Measurements from ENCODE around the gene CSNK1G1.
"Not testable (repeated sequence)": the region's sequence is repeated elsewhere in the genome, so short reads cannot be mapped to it uniquely, and the experiment has no call there.

CSNK1G1 gene

DNA sequence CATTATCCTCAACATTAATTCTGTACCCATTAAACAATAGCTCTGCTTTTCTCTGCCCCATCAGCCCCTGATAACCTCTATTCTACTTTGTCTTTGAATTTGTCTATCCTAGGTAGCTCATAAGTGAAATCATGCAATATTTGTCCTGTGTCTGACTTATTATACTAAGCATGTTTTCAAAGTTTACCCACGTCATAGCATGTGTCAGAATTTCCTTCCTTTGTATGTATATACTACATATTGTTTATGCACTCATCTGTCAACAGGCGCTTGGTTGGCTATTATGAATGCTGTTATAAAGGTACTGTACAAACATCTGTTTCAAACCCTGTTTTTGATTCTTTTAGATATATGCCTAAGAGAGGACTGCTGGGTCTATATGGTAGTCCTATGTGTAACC, 18.2 kb downstream of the CSNK1G1 start:
- TF ChIP-seq, protein P1, sequence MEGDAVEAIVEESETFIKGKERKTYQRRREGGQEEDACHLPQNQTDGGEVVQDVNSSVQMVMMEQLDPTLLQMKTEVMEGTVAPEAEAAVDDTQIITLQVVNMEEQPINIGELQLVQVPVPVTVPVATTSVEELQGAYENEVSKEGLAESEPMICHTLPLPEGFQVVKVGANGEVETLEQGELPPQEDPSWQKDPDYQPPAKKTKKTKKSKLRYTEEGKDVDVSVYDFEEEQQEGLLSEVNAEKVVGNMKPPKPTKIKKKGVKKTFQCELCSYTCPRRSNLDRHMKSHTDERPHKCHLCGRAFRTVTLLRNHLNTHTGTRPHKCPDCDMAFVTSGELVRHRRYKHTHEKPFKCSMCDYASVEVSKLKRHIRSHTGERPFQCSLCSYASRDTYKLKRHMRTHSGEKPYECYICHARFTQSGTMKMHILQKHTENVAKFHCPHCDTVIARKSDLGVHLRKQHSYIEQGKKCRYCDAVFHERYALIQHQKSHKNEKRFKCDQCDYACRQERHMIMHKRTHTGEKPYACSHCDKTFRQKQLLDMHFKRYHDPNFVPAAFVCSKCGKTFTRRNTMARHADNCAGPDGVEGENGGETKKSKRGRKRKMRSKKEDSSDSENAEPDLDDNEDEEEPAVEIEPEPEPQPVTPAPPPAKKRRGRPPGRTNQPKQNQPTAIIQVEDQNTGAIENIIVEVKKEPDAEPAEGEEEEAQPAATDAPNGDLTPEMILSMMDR (IDR thresholded peaks at IDR 0.05), result no peak
- Histone ChIP-seq H3K4me3 (no peak overlapping the region), H3K27ac (no peak overlapping the region)
- DNase-seq (ENCODE audit: low spot score), result no peak

DNA sequence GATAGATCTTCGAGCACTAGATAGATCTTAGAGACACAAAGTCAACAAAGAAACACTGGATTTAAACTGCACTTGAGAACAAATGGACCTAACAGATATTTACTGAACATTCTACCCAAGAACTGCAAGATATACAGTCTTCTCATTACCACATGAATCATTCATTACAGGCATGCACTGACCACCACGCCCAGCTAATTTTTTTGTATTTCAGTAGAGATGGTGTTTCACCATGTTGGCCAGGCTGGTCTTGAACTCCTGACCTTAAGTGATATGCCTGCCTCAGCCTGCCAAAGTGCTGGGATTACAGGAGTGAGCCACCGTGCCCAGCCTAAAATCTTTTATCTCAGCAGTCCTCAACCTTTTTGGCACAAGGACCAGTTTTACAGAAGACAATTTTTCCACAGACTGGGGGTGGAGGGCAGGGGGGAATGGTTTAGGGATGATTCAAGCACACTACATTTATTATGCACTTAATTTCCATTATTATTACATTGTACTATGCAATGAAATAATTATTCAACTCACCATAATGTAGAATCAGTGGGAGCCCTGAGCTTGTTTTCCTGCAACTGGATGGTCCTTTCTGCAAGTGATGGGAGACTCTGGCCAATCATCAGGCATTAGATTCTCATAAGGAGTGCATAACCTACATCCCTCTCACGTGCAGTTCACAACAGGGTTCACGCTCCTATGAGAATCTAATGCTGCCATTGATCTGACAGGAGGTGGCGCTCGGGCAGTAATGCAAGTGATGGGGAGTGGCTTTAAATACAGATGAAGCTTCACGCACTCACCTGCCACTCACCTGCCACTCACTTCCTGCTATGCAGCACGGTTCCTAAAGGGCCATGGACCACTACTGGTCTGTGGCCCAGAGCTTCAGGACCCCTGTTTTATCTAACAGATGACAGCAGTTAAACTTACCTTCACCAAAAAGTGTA, 21.7 kb downstream of the CSNK1G1 start:
- DNase-seq (ENCODE audit: low spot score), result no peak
- H3K27ac ChIP-seq, result no peak overlapping the region
- TF ChIP-seq, protein P1 (IDR thresholded peaks at IDR 0.05), result no peak
- H3K4me3 ChIP-seq, result no peak overlapping the region

DNA sequence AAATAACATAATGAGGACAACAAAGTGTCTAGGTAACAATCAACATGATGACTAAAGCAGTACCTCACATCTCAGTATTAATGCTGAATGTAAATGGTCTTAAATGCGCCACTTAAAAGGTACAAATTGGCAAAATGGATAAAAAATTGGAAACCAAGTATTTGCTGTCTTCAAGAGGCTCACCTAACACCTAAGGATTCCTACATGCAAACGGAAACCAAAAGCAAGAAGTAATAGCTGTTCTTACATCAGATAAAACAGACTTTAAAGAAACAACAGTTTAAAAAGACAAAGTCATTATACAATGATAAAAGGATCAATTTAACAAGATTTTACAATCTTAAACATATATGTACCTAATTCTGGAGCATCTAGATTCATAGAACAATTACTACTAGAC, 22.5 kb downstream of the CSNK1G1 start:
- TF ChIP-seq, protein P1 (IDR thresholded peaks at IDR 0.05), result no peak
- Histone ChIP-seq H3K4me3 (no peak overlapping the region), H3K27ac (no peak overlapping the region)
- no peak for DNase-seq (ENCODE audit: low spot score)

DNA sequence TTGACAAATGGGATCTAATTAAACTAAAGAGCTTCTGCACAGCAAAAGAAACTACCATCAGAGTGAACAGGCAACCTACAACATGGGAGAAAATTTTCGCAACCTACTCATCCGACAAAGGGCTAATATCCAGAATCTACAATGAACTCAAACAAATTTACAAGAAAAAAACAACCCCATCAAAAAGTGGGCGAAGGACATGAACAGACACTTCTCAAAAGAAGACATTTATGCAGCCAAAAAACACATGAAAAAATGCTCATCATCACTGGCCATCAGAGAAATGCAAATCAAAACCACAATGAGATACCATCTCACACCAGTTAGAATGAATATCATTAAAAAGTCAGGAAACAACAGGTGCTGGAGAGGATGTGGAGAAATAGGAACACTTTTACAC, 24.3 kb downstream of the CSNK1G1 start:
- DNase-seq (ENCODE audit: low spot score); H3K27ac ChIP-seq; H3K4me3 ChIP-seq: not testable (repeated sequence)

DNA sequence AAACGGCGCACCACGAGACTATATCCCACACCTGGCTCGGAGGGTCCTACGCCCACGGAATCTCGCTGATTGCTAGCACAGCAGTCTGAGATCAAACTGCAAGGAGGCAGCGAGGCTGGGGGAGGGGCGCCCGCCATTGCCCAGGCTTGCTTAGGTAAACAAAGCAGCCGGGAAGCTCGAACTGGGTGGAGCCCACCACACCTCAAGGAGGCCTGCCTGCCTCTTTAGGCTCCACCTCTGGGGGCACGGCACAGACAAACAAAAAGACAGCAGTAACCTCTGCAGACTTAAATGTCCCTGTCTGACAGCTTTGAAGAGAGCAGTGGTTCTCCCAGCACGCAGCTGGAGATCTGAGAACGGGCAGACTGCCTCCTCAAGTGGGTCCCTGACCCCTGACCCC, 29.0 kb downstream of the CSNK1G1 start:
- not testable (repeated sequence) for H3K4me3 ChIP-seq; H3K27ac ChIP-seq; DNase-seq (ENCODE audit: low spot score)

DNA sequence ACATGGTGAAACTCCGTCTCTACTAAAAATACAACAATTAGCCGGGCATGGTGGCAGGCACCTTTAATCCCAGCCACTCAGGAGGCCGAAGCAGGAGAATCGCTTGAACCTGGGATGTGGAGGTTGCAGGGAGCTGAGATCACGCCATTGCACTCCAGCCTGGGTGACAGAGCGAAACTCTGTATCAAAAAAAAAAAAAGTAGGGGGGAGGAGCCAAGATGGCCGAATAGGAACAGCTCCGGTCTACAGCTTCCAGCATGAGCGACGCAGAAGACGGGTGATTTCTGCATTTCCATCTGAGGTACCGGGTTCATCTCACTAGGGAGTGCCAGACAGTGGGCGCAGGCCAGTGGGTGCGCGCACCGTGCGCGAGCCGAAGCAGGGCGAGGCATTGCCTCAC, 29.5 kb downstream of the CSNK1G1 start:
- DNase-seq (ENCODE audit: low spot score); H3K4me3 ChIP-seq; H3K27ac ChIP-seq: not testable (repeated sequence)

DNA sequence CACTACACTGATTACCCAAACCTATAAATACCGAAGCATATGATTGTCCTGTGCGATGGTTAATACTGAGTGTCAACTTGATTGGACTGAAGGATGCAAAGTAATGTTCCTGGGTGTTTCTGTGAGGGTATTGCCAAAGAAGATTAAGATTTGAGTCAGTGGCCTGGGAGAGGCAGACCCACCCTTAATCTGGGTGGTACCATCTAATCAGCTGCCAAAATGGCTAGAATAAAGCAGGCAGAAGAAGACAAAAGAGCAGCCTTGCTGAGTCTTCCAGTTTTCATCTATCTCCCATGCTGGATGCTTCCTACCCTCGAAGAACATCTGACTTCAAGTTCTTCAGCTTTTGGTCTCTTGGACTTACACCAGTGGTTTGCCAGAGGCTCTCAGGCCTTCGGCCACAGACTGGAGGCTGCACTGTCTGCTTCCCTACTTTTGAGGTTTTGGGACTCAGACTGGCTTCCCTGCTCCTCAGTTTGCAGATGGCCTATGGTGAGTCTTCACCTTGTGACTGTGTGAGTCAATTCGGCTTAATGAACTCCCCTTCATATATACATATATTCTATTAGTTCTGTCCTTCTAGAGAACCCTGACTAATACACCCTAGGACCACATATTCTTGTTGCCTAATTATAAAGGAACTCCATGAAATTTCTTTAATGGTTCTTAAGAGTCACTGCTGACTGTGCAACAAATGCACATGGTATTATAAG, 31.7 kb downstream of the CSNK1G1 start:
- TF ChIP-seq, protein P1 (IDR thresholded peaks at IDR 0.05), result no peak
- no peak for DNase-seq (ENCODE audit: low spot score)
- no peak overlapping the region for H3K27ac ChIP-seq
- H3K4me3 ChIP-seq, result no peak overlapping the region

DNA sequence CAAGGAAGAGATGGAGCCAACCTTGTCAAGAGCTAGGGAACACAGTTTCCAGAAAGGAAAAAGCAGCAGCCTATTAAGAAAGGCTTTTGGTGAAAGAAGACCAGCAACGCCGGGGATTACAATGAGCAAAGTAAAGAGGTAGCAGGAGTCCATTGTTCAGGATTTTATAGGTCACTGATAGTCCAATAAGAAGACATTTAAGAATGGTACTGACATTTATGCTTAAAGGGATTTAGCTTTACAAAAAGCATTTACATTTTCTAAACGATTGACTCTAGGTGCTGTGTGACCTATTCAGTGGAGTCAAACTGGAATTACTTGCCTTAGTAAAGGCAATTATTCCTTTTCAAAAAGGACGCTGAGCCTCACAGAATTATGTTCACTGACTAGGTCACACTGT, 40.8 kb downstream of the CSNK1G1 start:
- no peak for DNase-seq (ENCODE audit: low spot score)
- Histone ChIP-seq H3K4me3 (no peak overlapping the region), H3K27ac (peak overlapping the region in 1 of 2 donors; percentile 0)
- TF ChIP-seq, protein P1 (IDR thresholded peaks at IDR 0.05), result no peak

Measured in coronary artery (tissue), 2 donors.